SU-DHL-6 (cell line): ENCODE measurements around the gene FAM110C.

Experiments used
- H2AFZ ChIP-seq: fragments of 200-600 bp; sonication (generic); 2 replicates; pipeline ENCODE4 v1.6.1; 2014; ENCODE audit warnings: low read depth, mild to moderate bottlenecking, moderate library complexity, mixed read lengths, antibody characterized with exemption, low read length; ENCODE audit not compliant: severe bottlenecking
- H3F3A ChIP-seq: fragments of 200-600 bp; shearing (Covaris generic); 2 replicates; pipeline ENCODE4 v1.6.0; 2016; ENCODE audit warnings: antibody characterized with exemption, mild to moderate bottlenecking; ENCODE audit not compliant: insufficient read depth
- H3K27ac ChIP-seq: fragments of 200-600 bp; sonication (generic); 2 replicates; pipeline ENCODE4 v1.5.1; 2016; ENCODE audit warnings: low read depth, mild to moderate bottlenecking, low read length, moderate library complexity, mixed read lengths
- H3K27me3 ChIP-seq: fragments of 200-600 bp; sonication (generic), shearing (Covaris generic); 2 replicates; pipeline ENCODE4 v1.6.0; 2014; ENCODE audit warnings: mild to moderate bottlenecking, low read length
- H3K36me3 ChIP-seq: fragments of 200-600 bp; sonication (generic); 2 replicates; pipeline ENCODE4 v1.6.1; 2014; ENCODE audit warnings: mild to moderate bottlenecking, low read length, mixed read lengths
- H3K4me2 ChIP-seq: fragments of 300-600, 200-600 bp; shearing (Covaris generic), sonication (generic); 2 replicates; pipeline ENCODE4 v1.6.0; 2014; ENCODE audit warnings: low read length, low read depth, mild to moderate bottlenecking; ENCODE audit not compliant: poor library complexity, severe bottlenecking
- H3K4me3 ChIP-seq: fragments of 200-600 bp; sonication (generic); 2 replicates; pipeline ENCODE4 v1.5.1; 2014; ENCODE audit warnings: antibody characterized with exemption, low read length, mild to moderate bottlenecking, mixed read lengths; ENCODE audit not compliant: insufficient read depth, poor library complexity, severe bottlenecking
- H3K79me2 ChIP-seq: fragments of 200-600 bp; sonication (generic); 2 replicates; pipeline ENCODE4 v1.6.1; 2014; ENCODE audit warnings: mild to moderate bottlenecking, low read length, moderate library complexity; ENCODE audit not compliant: insufficient read depth
- H3K9ac ChIP-seq: fragments of 200-600 bp; sonication (generic); 2 replicates; pipeline ENCODE4 v1.7.0; 2014; ENCODE audit warnings: mild to moderate bottlenecking, low read length
- H3K9me2 ChIP-seq: fragments of 200-600 bp; sonication (generic); replicated peaks from 2 replicates; pipeline ENCODE4 v1.6.1; 2014; ENCODE audit warnings: low read length; ENCODE audit not compliant: insufficient read depth
- H3K9me3 ChIP-seq: fragments of 200-600 bp; sonication (generic); 2 replicates; pipeline ENCODE4 v1.6.1; 2014; ENCODE audit warnings: low read length, mixed read lengths; ENCODE audit not compliant: insufficient read depth
- H4K20me1 ChIP-seq: fragments of 200-600 bp; sonication (generic); 2 replicates; pipeline ENCODE4 v1.6.1; 2014; ENCODE audit warnings: low read depth, mild to moderate bottlenecking, antibody characterized with exemption, low read length, moderate library complexity, mixed read lengths
- EZH2phosphoT487 ChIP-seq: fragments of 200-600 bp; sonication (generic), shearing (Covaris generic); conservative IDR thresholded peaks from 2 replicates; pipeline ENCODE4 v1.6.1; 2018; ENCODE audit warnings: mild to moderate bottlenecking, antibody characterized with exemption, low read length, moderate library complexity, mixed read lengths
- TF ChIP-seq, protein P1 (sequence below): fragments of 200-600 bp; sonication (generic); IDR thresholded peaks from one replicate; pipeline ENCODE4 v1.5.1; 2017; ENCODE audit warnings: antibody characterized with exemption, mild to moderate bottlenecking, low read length, moderate library complexity; ENCODE audit not compliant: insufficient read depth, poor library complexity, severe bottlenecking

Gene FAM110C

DNA sequence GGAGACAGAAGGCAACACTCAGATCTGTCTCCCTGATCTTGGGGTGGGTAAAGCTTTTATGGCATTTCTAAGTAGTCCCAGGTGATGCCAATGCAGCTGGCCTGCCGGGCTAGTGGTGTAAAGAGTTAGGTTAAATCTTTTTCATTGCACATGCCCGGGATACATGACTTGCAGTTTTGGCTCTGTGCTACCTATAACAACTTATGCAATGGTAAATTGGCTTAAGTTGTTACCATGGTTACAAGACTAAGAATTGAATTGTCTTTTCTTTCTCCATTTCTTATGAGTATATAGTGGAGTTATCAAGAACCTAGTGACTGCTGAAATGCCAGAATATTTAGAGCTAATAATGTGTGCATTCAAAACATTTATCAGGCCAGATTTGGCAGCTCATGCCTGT lies 5.3 kb upstream of the FAM110C start:
- no peaks in the 10 kb centered on the region for H4K20me1 ChIP-seq
- no peak overlapping the region for H2AFZ ChIP-seq
- H3K4me3 ChIP-seq = no peak overlapping the region
- no peaks in the 10 kb centered on the region for H3K79me2 ChIP-seq
- no peak overlapping the region for H3K27ac ChIP-seq
- H3K27me3 ChIP-seq = no peaks in the 10 kb centered on the region
- no peaks in the 10 kb centered on the region for H3F3A ChIP-seq
- H3K36me3 ChIP-seq = no peaks in the 10 kb centered on the region
- H3K4me2 ChIP-seq = no peak overlapping the region
- TF ChIP-seq, protein P1, sequence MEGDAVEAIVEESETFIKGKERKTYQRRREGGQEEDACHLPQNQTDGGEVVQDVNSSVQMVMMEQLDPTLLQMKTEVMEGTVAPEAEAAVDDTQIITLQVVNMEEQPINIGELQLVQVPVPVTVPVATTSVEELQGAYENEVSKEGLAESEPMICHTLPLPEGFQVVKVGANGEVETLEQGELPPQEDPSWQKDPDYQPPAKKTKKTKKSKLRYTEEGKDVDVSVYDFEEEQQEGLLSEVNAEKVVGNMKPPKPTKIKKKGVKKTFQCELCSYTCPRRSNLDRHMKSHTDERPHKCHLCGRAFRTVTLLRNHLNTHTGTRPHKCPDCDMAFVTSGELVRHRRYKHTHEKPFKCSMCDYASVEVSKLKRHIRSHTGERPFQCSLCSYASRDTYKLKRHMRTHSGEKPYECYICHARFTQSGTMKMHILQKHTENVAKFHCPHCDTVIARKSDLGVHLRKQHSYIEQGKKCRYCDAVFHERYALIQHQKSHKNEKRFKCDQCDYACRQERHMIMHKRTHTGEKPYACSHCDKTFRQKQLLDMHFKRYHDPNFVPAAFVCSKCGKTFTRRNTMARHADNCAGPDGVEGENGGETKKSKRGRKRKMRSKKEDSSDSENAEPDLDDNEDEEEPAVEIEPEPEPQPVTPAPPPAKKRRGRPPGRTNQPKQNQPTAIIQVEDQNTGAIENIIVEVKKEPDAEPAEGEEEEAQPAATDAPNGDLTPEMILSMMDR = no peak
- no peak for TF ChIP-seq EZH2phosphoT487
- peaks cover 7% of the 10 kb centered on the region; the same call in 1 of the 2 replicates for H3K9me3 ChIP-seq
- H3K9me2 ChIP-seq = no peaks in the 10 kb centered on the region; the same call in 1 of the 2 replicates
- no peak overlapping the region for H3K9ac ChIP-seq

DNA sequence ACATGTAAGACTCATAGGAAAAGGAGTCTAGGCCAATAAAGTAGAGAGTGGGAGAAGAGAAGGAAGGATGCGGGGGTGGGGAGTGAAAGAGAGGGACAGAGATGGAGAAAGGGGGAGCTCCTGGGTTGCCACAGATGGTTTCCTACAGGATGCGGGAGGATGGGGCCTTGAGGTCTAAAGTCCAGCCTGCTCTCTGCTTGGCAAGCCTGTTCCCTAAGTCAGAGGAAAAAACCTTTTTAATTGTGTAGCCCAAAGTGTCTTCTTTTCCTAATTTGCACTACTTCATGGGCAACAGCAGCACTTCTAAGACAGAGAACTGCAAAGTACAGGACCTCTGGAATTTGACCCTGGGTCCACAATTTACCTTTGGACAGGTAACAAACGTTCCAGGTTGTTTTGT lies 1.4 kb upstream of the FAM110C start:
- TF ChIP-seq EZH2phosphoT487 = no peak
- TF ChIP-seq, protein P1 = no peak
- no peaks in the 10 kb centered on the region for H3K27me3 ChIP-seq
- H3K4me2 ChIP-seq = no peak overlapping the region
- H3K9me3 ChIP-seq = no peaks in the 10 kb centered on the region
- no peak overlapping the region for H3K9ac ChIP-seq
- H3K27ac ChIP-seq = no peak overlapping the region
- no peaks in the 10 kb centered on the region for H3K36me3 ChIP-seq
- no peaks in the 10 kb centered on the region for H4K20me1 ChIP-seq
- no peaks in the 10 kb centered on the region for H3F3A ChIP-seq
- no peak overlapping the region for H3K4me3 ChIP-seq
- no peak overlapping the region for H2AFZ ChIP-seq
- no peaks in the 10 kb centered on the region; the same call in 1 of the 2 replicates for H3K9me2 ChIP-seq
- H3K79me2 ChIP-seq = no peaks in the 10 kb centered on the region

DNA sequence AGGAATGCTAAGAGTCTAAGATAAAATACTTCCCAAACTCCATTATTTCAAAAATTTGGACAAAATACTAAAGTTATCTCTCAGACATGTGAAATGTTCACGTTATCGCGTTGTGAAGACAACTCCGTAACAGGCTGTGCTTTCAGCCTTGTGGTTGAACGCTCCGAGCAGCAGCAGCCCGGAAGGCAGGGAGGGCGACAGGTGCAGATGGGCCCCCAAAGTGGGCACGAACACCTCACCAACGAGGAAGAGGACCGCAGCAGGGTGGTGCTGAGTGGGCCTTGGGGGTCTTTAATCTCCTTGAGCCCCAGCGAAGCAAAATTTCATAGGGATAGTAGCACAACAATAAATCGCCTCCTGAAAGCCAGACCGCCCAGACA lies 1.0 kb upstream of the FAM110C start:
- no peak for TF ChIP-seq EZH2phosphoT487
- TF ChIP-seq, protein P1 = no peak
- Histone ChIP-seq H3F3A (no peaks in the 10 kb centered on the region), H3K4me2 (no peak overlapping the region), H3K27ac (no peak overlapping the region), H3K4me3 (no peak overlapping the region), H3K9ac (no peak overlapping the region), H3K9me3 (no peaks in the 10 kb centered on the region), H4K20me1 (no peaks in the 10 kb centered on the region), H3K27me3 (no peaks in the 10 kb centered on the region), H3K79me2 (no peaks in the 10 kb centered on the region), H3K36me3 (no peaks in the 10 kb centered on the region), H3K9me2 (no peaks in the 10 kb centered on the region), H2AFZ (no peak overlapping the region)

DNA sequence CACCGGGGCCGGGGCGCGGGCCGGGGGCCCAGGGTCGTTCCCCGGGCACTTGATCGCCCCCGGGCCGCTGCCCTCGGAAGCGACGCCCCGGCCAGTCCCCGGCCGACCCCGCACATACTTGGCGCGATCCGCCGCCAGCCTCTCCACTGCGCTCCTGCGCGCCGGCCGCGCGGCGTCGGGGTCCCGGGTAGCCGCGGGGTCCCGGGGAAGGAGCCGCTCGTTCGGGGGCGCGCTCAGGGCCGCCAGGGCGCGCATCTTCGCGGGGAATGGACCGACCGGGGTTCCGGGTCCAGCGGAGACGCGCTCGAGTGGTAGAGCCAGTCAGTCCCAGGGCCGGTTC lies 204 bp downstream of the FAM110C start:
- H3K9me3 ChIP-seq = no peaks in the 10 kb centered on the region
- H3K27ac ChIP-seq = no peak overlapping the region
- H3K36me3 ChIP-seq = no peaks in the 10 kb centered on the region
- no peak overlapping the region for H3K9ac ChIP-seq
- H3K79me2 ChIP-seq = no peaks in the 10 kb centered on the region
- TF ChIP-seq, protein P1 = no peak
- no peak for TF ChIP-seq EZH2phosphoT487
- H4K20me1 ChIP-seq = no peaks in the 10 kb centered on the region
- H2AFZ ChIP-seq = no peak overlapping the region
- no peak overlapping the region for H3K4me2 ChIP-seq
- H3K9me2 ChIP-seq = no peaks in the 10 kb centered on the region
- H3K4me3 ChIP-seq = no peak overlapping the region
- no peaks in the 10 kb centered on the region for H3F3A ChIP-seq
- H3K27me3 ChIP-seq = no peaks in the 10 kb centered on the region
